GM12878 (cell line): ENCODE data around the gene RAP1GDS1. TPM values are rescaled to one million over a fixed set of nuclear protein-coding genes. Genes with fewer than 3 reads are reported as not detected.

Source experiments
- ATAC-seq: fragments of 200-7000 bp; cut with Tn5 transposase; 3 replicates; pipeline ENCODE4 v1.9.1; 2020; ENCODE audit warnings: mild to moderate bottlenecking, moderate library complexity
- BruUV-seq: library from RNA; stranded (reverse); fragments of 400-500 nt; replicated peaks from 2 replicates; lab custom pipeline; 2021; lab: Mats Ljungman, UMichigan
- CTCF ChIA-PET: fragments of 300-600 bp; sonication (Branson Sonifier 250); formaldehyde crosslinking; extraction: SDS; loops from one replicate; lab custom pipeline; 2021; ENCODE audit warnings: inconsistent platforms; lab: Yijun Ruan, JAX
- POLR2A ChIA-PET: fragments of 350-600 bp; formaldehyde crosslinking; extraction: SDS; loops from one replicate; lab custom pipeline; 2021; ENCODE audit warnings: inconsistent platforms; lab: Charles Lee
- RAD21 ChIA-PET: fragments of 300-600 bp; sonication (Branson Sonifier 250); formaldehyde crosslinking; loops from one replicate; lab custom pipeline; 2023; ENCODE audit warnings: antibody characterized with exemption; ENCODE audit not compliant: unreplicated experiment; lab: Charles Lee
- SMC1A ChIA-PET: fragments of 300-600 bp; sonication (Branson Sonifier 250); formaldehyde crosslinking; loops from one replicate; lab custom pipeline; 2023; ENCODE audit not compliant: unreplicated experiment, uncharacterized antibody; lab: Charles Lee
- DNase-seq: peaks from one replicate; pipeline ENCODE4 v3.0.0-alpha.2; 2011; ENCODE audit warnings: low read depth, low spot score
- FAIRE-seq: peaks from 3 replicates; lab custom pipeline; 2011; peaks lifted over from hg19 to GRCh38; lab: Jason Lieb, UNC
- H2AFZ ChIP-seq: 2 replicates; pipeline ENCODE4 v1.6.0; 2011; ENCODE audit warnings: low read depth, low read length, control low read depth; ENCODE audit not compliant: control insufficient read depth
- H3K27ac ChIP-seq: 2 replicates; pipeline ENCODE4 v1.5.1; 2011; ENCODE audit warnings: control low read depth; ENCODE audit not compliant: control insufficient read depth, insufficient read depth
- H3K27me3 ChIP-seq, 2 experiments: replicated peaks in 1 of 2; 2 replicates each; pipeline versions ENCODE4 v1.6.0 to v1.6.1; 2011; ENCODE audit warnings: low read length in 1 of 2; ENCODE audit not compliant: control insufficient read depth in 2 of 2, insufficient read depth in 2 of 2
- H3K36me3 ChIP-seq, 2 experiments: 2 replicates each; pipeline ENCODE4 v1.5.1; 2011; ENCODE audit warnings: low read length in 1 of 2; ENCODE audit not compliant: control insufficient read depth in 2 of 2, insufficient read depth in 2 of 2
- H3K4me1 ChIP-seq: 2 replicates; pipeline ENCODE4 v1.6.1; 2011; ENCODE audit warnings: mild to moderate bottlenecking, low read length, moderate library complexity, mixed read lengths; ENCODE audit not compliant: control insufficient read depth, insufficient read depth
- H3K4me2 ChIP-seq: 2 replicates; pipeline ENCODE4 v1.6.0; 2011; ENCODE audit warnings: control low read depth; ENCODE audit not compliant: control insufficient read depth, insufficient read depth
- H3K4me3 ChIP-seq: fragments of 200-600 bp; sonication (generic); 2 replicates; pipeline ENCODE4 v1.5.1; 2016
- H3K79me2 ChIP-seq: 2 replicates; pipeline ENCODE4 v1.6.0; 2011; ENCODE audit warnings: low read length; ENCODE audit not compliant: control insufficient read depth, insufficient read depth
- H3K9ac ChIP-seq: 2 replicates; pipeline ENCODE4 v1.8.0; 2011; ENCODE audit warnings: low read length, control low read depth, mixed read lengths; ENCODE audit not compliant: control insufficient read depth, insufficient read depth
- H3K9me3 ChIP-seq: replicated peaks from 3 replicates; pipeline ENCODE4 v1.5.1; 2011; ENCODE audit warnings: mild to moderate bottlenecking, low read length; ENCODE audit not compliant: control insufficient read depth, insufficient read depth
- H4K20me1 ChIP-seq: 2 replicates; pipeline ENCODE4 v1.6.0; 2011; ENCODE audit not compliant: control insufficient read depth, insufficient read depth
- BCLAF1 ChIP-seq: fragments of 450-650 bp; IDR thresholded peaks from 2 replicates; pipeline ENCODE4 v1.6.1; 2017; ENCODE audit warnings: antibody characterized with exemption, mild to moderate bottlenecking, moderate library complexity
- CEBPB ChIP-seq, 2 experiments: fragments of 150-350 bp in 1 of 2; IDR thresholded peaks; 2 replicates each; pipeline ENCODE4 v1.6.1; 2012 to 2014; ENCODE audit warnings: low read depth in 2 of 2, low read length in 2 of 2, borderline replicate concordance in 1 of 2, inconsistent platforms in 1 of 2
- EP300 ChIP-seq, 2 experiments: fragments of 150-350 bp in 1 of 2; IDR thresholded peaks; 2 replicates each; pipeline ENCODE4 v1.6.1; 2011 to 2012; ENCODE audit warnings: low read depth in 2 of 2, low read length in 2 of 2, borderline replicate concordance in 1 of 2, improper control_type of control experiment in 1 of 2, inconsistent platforms in 1 of 2; ENCODE audit not compliant: control insufficient read depth in 1 of 2
- GABPA ChIP-seq: IDR thresholded peaks from 2 replicates; pipeline ENCODE4 v1.6.1; 2014; ENCODE audit warnings: antibody characterized with exemption, low read depth, mild to moderate bottlenecking, inconsistent platforms
- HDAC6 ChIP-seq: fragments of 200-600 bp; sonication (generic); IDR thresholded peaks from one replicate; pipeline ENCODE4 v1.8.0; 2017; ENCODE audit warnings: antibody characterized with exemption; ENCODE audit not compliant: unreplicated experiment
- JUNB ChIP-seq: IDR thresholded peaks from 2 replicates; pipeline ENCODE4 v1.6.1; 2016; ENCODE audit warnings: antibody characterized with exemption, mild to moderate bottlenecking
- KDM1A ChIP-seq: fragments of 200-600 bp; sonication (generic); IDR thresholded peaks from 2 replicates; pipeline ENCODE4 v1.6.1; 2016; ENCODE audit warnings: borderline replicate concordance
- MEF2A ChIP-seq: IDR thresholded peaks from 2 replicates; pipeline ENCODE4 v1.6.1; 2011; ENCODE audit warnings: low read depth, mild to moderate bottlenecking, low read length, moderate library complexity; ENCODE audit not compliant: insufficient read depth
- MTA2 ChIP-seq: fragments of 450-650 bp; IDR thresholded peaks from 2 replicates; pipeline ENCODE4 v1.6.1; 2016; ENCODE audit warnings: low read depth, mild to moderate bottlenecking, moderate library complexity
- MTA3 ChIP-seq: IDR thresholded peaks from 2 replicates; pipeline ENCODE4 v1.6.1; 2012; ENCODE audit warnings: low read length, inconsistent platforms, borderline replicate concordance
- NFIC ChIP-seq: IDR thresholded peaks from 2 replicates; pipeline ENCODE4 v1.6.1; 2012; ENCODE audit warnings: low read depth, mild to moderate bottlenecking, inconsistent platforms, low read length, moderate library complexity
- NFYA ChIP-seq: IDR thresholded peaks from 2 replicates; pipeline ENCODE4 v1.6.1; 2011; ENCODE audit warnings: low read depth, mild to moderate bottlenecking, low read length, improper control_type of control experiment, borderline replicate concordance
- NR2C2 ChIP-seq: IDR thresholded peaks from 2 replicates; pipeline ENCODE4 v1.6.1; 2011; ENCODE audit warnings: borderline replicate concordance, low read depth; ENCODE audit not compliant: control insufficient read depth, insufficient read length
- PAX5 ChIP-seq: IDR thresholded peaks from 2 replicates; pipeline ENCODE4 v1.6.1; 2011; ENCODE audit warnings: low read depth, low read length, borderline replicate concordance
- PAX8 ChIP-seq: fragments of 450-650 bp; IDR thresholded peaks from 2 replicates; pipeline ENCODE4 v1.6.1; 2017; ENCODE audit warnings: mild to moderate bottlenecking, moderate library complexity
- RUNX3 ChIP-seq: IDR thresholded peaks from 2 replicates; pipeline ENCODE4 v1.6.1; 2012; ENCODE audit warnings: low read length, inconsistent platforms
- SREBF1 ChIP-seq: IDR thresholded peaks from 2 replicates; pipeline ENCODE4 v1.6.1; 2012; ENCODE audit warnings: mild to moderate bottlenecking, low read length
- WGBS: methylation state at CpG from one replicate; pipeline ENCODE4 v1.1.6; 2016; ENCODE audit warnings: low lambda C conversion rate; ENCODE audit not compliant: insufficient replicate concordance, insufficient coverage; ENCODE audit errors: missing lambda C conversion rate; 5-methylcytosine and 5-hydroxymethylcytosine counted together
- in situ Hi-C: fragments of 300-500 bp; cut with MboI; formaldehyde crosslinking; loops from 9 replicates; pipeline ENCODE4 v1.14.3; 2018; ENCODE audit warnings: mixed read lengths
- intact Hi-C: fragments of 100-400 bp; cut with micrococcal nuclease; formaldehyde crosslinking; loops from one replicate; pipeline ENCODE4 v1.14.2; 2022; ENCODE audit not compliant: unreplicated experiment
- polyA plus RNA-seq, 11 experiments: library from polyadenylated mRNA; depleted of rRNA in 4 of 11; unstranded in 6 of 11; stranded (reverse) in 5 of 11; fragments of >200 nt; fragmentation: Nextera tagmentation in 4 of 11; fragmentation: Illumina TruSeq in 1 of 11; extraction: Ambion mirVana in 4 of 11; extraction: Trizol in 1 of 11; gene quantifications; 1 replicate in 1 of 11; 2 replicates in 10 of 11; pipeline versions ENCODE4 v1.2.1 to v1.2.3, GENCODE V29; 2011 to 2016; ENCODE audit warnings: inconsistent platforms in 2 of 11, missing spikeins in 2 of 11, low read depth in 1 of 11
- total RNA-seq, 4 experiments: library from RNA; depleted of rRNA in 3 of 4; stranded (reverse); fragments of >200 nt in 3 of 4; fragmentation: Illumina TruSeq in 1 of 4; extraction: Trizol in 1 of 4; gene quantifications; 2 replicates each; pipeline versions ENCODE4 v1.2.1 to v1.2.3, GENCODE V29; 2013 to 2021
- TF ChIP-seq, protein P1 (sequence below): IDR thresholded peaks from 2 replicates; pipeline ENCODE4 v1.6.1; 2011; ENCODE audit warnings: mild to moderate bottlenecking, low read depth, low read length, moderate library complexity; ENCODE audit not compliant: insufficient replicate concordance

RAP1GDS1 gene
- total and polyA plus RNA-seq, 10 of the 15 experiments (the other 5 are each of a cell fraction or from before 2014, with no cell fraction given) = 12.0 to 30.5 (median 20.7) TPM

- no peaks in the 10 kb centered on the region for H3K4me1 ChIP-seq
- H3K79me2 ChIP-seq = no peaks in the 10 kb centered on the region
- BruUV-seq = no TSS peak
- H3K36me3 ChIP-seq = no peaks in the 10 kb centered on the region
- SMC1A ChIA-PET = no interaction called here
- no peak overlapping the region for H3K4me2 ChIP-seq
- CTCF ChIA-PET = interaction anchor here (0.6 kb wide), 1 partner anchor 209 kb away, joined by 4 read pairs; the partner anchor contains the start of gene STPG2
- DNase-seq (no peak), FAIRE-seq (peak; percentile 13), ATAC-seq (peak; percentile 58)
- RAD21 ChIA-PET = no interaction called here
- H4K20me1 ChIP-seq = no peaks in the 10 kb centered on the region
- H3K9me3 ChIP-seq = no peaks in the 10 kb centered on the region
- 74% methylated on average over 4 of the region's 4 CpGs for WGBS
- H3K9ac ChIP-seq = no peak overlapping the region
- no peak overlapping the region for H2AFZ ChIP-seq
- no peak overlapping the region for H3K27ac ChIP-seq
- intact Hi-C loops = loop anchor here (5.0 kb wide), 1 partner anchor 46 kb away; no protein-coding TSS in a partner anchor
- H3K4me3 ChIP-seq = no peak overlapping the region
- H3K27me3 ChIP-seq = no peaks in the 10 kb centered on the region
- in situ Hi-C loops = no loop called here
- POLR2A ChIA-PET = no interaction called here
- TF ChIP-seq EP300 (IDR thresholded peaks at IDR 0.05; ENCODE audit: borderline replicate concordance in 1 of 2, control insufficient read depth in 1 of 2, low read depth in 2 of 2, low read length in 2 of 2) = no peak
- no peak for TF ChIP-seq NFYA
- TF ChIP-seq PAX8 = no peak
- TF ChIP-seq, protein P1, sequence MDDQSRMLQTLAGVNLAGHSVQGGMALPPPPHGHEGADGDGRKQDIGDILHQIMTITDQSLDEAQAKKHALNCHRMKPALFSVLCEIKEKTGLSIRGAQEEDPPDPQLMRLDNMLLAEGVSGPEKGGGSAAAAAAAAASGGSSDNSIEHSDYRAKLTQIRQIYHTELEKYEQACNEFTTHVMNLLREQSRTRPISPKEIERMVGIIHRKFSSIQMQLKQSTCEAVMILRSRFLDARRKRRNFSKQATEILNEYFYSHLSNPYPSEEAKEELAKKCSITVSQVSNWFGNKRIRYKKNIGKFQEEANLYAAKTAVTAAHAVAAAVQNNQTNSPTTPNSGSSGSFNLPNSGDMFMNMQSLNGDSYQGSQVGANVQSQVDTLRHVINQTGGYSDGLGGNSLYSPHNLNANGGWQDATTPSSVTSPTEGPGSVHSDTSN = no peak
- no peak for TF ChIP-seq NFIC
- no peak for TF ChIP-seq MEF2A
- TF ChIP-seq MTA3 = no peak
- no peak for TF ChIP-seq CEBPB (IDR thresholded peaks at IDR 0.05; ENCODE audit: borderline replicate concordance in 1 of 2, low read depth in 2 of 2, low read length in 2 of 2)
- no peak for TF ChIP-seq RUNX3
- TF ChIP-seq KDM1A = no peak
- TF ChIP-seq NR2C2 = no peak
- no peak for TF ChIP-seq HDAC6
- no peak for TF ChIP-seq SREBF1
- no peak for TF ChIP-seq PAX5
- TF ChIP-seq GABPA = no peak
- no peak for TF ChIP-seq JUNB
- no peak for TF ChIP-seq MTA2
- TF ChIP-seq BCLAF1 = no peak
Observed at GRCh38 chr4:98352940-98353339, 91.8 kb downstream of the RAP1GDS1 start.
